Stimulated activated CD8-positive, alpha-beta memory T cell treated with anti-CD3 and anti-CD28 coated beads, Interleukin-7, amount 100 ng/mL, for 24 hours (primary cell): ENCODE data around the gene PITHD1.
"Not testable (repeated sequence)": the region's sequence is repeated elsewhere in the genome, so short reads cannot be mapped to it uniquely, and the experiment has no call there.

Source experiments
- DNase-seq: peaks from one replicate; pipeline ENCODE4 v3.0.0-alpha.2; 2020; ENCODE audit warnings: low read depth

PITHD1 gene, protein sequence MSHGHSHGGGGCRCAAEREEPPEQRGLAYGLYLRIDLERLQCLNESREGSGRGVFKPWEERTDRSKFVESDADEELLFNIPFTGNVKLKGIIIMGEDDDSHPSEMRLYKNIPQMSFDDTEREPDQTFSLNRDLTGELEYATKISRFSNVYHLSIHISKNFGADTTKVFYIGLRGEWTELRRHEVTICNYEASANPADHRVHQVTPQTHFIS

DNA sequence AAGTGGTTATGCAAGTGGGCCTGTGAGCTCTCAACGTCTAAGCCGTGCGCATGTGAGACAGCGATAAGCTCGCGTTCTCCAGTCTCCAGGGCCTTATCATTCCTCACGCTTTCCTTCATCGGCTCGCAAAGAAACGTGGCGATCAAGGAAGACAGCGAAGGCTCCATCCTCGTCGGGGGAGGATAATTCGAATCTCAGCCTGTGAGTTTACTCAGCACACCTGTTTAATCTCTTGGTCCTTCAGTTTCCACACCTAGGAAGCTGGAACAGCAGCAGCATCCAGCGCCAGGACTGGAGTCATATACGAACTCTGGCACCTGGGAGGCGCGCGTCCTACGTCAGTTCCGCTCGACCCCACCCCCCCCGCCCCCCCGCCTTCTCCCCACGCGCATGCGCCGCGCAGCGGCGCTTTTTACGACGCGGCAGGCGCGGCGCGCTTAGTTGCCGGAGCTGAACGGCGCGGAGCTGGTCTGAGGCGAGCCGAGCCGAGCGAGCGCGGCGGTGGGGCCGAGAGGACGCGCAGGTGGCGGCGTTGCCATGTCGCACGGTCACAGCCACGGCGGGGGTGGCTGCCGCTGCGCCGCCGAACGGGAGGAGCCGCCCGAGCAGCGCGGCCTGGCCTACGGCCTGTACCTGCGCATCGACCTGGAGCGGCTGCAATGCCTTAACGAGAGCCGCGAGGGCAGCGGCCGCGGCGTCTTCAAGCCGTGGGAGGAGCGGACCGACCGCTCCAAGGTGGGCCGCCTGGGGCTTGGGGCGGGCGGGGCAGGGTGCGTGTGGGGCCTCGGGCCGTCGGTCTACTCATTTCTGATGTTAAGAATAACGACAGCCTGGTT lies at the start of gene PITHD1:
Gene PITHD1 (plus strand): TSS at position 440 of the 836 bp plus-strand sequence. CDS start 98 bp downstream, at position 538.
- peak; percentile 43 for DNase-seq

DNA sequence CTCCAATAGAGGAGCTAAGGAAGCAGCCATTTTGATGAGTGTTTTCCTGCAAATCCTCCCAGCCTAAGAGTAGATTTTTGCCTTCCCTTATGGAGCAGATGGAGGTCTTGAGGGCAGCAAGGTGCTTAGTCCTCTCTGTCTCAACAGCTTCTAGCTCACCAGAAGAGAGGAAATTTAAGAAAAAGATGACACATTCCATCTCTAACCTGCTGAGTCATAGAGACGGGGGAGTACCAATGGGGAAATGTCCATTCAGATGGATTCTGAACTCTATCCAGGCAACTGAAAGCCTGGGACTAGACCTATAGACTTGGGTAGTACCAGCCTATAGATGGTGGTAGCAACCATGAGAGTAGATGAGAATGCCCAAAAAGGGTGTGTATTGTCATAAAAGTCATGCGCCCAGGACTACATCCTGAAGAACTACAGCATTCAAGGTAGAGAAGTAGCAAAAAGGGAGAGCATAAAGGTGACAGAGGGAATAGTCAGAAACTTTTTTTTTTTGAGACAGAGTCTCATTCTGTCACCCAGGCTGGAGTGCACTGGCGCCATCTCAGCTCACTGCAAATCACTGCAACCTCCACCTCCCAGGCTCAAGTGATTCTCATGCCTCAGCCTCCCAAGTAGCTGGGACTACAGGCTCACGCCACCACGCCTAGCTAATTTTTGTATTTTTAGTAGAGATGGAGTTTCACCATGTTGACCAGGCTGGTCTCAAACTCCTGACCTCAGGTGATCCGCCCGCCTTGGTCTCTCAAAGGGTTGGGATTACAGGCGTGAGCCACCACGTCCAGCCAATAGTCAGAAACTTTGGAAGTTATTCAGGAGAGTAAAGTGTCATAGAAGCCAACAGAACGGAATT lies 45.6 kb upstream of the PITHD1 start:
- DNase-seq, result no peak

DNA sequence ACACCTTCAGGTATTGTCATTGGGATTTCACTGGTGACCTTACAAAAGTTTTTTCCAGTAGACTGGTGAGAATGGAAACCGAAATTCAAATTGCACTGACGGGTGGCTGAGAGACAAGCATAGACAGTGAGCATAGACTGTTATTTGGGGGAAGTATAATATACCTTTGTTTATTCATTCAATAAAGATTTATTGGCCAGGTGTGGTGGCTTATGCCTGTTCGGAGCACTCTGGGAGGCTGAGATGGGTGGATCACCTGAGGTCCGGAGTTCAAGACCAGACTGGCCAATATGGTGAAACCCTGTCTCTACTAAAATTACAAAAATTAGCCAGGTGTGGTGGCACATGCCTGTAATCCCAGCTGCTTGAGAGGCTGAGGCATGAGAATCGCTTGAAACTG lies 44.9 kb upstream of the PITHD1 start:
- not testable (repeated sequence) for DNase-seq

DNA sequence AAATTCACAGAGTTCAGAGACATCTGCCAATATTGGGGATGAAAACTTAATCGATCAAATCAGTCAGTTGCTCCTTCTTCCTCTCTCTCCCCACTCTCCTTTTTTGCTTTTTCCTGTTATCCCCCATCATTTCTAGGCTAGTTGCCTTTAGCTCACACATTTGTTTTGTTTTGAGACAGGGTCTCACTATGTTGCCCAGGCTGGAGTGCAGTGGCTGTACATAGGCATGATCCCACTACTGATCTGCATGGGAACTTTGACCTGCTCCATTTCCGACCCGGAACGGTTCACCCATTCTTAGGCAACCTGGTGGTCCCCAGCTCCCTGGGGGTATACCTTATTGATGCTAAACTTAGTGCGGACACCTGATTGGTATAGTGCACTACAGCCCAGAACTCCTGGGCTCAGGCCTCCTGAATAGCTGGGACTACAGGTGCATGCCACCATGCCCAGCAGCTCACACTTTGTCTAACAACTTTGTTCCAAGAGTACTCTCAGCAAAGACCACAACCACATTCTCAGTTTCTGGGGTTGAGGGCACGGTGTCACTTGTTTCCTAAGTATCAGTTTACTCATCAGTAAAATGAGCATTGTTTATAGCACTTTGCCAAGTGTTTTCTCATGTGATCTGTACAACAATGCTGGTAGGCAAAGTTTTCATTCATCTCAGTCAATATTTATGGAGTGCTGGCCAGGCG lies 41.6 kb upstream of the PITHD1 start:
- DNase-seq, result no peak

DNA sequence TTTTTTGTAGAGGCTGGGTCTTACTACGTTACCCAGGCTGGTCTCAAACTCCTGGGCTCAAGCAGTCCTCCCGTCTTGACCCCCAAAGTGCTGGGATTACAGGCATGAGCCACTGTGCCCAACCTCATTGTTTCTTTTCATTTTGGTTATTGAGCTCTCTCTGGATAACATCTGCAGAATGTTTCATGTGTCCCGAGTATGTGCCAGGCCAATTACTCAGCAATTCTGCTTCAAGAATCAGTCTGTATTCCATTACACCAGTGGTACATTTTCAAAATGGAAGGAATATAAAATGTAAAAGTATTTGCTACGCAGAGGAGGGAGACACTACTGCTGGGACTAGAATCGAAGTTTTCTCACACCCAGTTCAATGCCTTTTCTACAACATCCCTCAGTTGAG lies 36.6 kb upstream of the PITHD1 start:
- DNase-seq, result no peak

DNA sequence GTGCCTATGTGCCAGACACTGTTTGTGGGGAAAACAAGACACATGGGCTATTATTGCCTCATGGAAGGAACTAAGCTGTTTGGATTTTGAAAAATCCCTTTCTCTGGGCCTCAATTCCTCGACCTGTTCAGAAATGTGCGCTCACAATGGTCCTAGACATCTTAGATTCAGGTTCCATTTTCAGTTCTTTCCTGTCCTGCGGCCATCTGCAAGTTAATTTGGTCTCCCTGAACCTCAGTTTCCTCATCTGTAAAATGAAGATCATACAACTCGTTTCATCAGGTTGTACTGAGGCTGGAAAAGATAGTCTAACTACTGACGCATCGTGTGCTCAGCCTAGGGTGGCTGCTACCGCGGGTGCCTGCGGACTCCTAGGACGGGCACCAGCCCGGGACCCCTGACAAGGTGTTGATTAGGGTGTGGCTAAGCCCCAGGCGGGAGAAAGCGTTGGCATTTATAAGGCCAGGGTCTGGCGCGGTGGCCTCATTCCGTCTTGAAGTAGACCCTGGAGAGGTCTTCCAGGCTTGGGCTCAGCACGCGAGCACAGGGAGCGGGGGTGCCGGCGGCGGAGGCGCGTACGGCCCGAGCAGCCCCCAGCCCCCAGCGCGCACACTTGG lies 35.4 kb upstream of the PITHD1 start:
- DNase-seq, result peak; percentile 9

DNA sequence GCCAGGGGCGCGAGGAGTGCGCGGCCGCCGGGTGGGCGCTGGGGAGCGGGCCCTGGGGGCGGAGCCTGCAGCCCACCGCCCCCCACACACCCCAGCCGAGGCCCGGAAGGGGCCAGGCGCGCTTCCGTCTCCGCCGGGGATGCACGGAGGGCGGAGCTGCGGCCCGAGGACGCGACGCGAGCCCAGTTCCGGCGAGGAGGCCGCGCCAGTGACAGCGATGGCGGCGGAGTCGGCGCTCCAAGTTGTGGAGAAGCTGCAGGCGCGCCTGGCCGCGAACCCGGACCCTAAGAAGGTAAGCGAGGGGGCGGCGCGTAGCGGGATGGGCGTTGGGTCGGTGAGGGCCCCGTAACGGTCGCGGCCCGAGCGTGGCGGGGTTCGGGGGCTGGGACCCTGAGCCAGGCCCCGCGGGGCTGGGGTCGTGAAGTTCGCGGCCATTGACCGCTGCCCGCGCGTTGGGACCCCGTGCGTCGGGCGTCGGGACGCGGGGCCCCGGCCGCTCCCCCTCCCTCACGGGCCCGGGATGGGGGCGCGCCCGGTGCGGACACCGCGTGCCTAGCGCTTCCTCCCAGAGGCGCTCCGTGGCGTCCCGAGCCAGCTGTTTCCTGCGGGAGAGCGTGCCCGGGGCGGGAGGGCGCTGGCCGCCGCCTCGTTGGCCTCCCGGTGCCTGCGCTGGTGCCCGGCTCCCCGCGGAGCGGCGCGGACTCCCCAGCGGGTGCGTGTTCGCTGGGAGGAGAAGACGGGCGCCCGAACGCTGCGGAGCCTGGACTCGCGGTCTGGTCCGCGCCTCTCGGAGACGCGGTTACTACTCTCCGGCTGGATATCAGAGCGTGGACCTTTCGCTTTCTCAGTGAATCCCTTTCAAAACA lies 34.7 kb upstream of the PITHD1 start, which contains the start of gene ELOA:
Gene ELOA (plus strand): TSS at position 185 of the 866 bp plus-strand sequence. CDS start 33 bp downstream, at position 218.
- peak; percentile 45 for DNase-seq

DNA sequence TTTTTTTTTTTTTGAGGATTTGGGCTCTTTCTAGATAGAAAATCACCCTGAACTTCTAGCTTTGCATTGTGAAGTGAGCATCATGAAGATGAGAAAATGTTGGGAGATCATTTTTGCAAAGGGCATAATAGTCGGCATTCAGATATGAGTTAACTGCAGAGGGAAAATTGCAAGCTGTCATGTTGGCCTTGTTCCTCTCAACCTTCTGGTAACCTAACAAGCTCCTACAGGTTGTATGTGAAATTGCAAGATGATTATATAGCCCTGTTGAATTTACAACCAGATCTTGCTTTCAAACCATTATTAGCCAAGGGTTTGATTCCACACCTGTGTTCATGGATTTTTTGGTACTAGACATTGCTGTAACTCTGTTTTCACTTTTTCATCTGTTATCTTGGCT lies 32.7 kb upstream of the PITHD1 start:
- DNase-seq, result no peak

DNA sequence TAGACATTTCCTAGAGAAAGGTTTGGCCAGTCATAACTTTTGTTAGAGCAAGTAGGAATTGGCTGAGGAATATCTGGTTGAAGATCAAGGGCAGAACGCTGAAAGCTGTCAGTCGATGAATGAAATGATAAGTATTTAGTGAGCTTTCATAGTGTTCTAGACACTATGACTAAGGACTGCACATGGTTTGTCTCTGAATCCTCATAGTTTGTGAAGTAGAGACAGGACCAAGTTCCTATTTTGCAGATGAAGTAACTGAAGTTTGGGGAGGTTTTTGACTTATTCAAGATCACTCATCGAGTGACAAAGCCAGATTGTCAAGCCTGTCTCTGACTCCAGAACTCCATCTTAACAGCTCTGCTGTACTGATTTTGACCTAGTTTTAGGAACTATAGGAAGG lies 30.2 kb upstream of the PITHD1 start:
- DNase-seq, result no peak

DNA sequence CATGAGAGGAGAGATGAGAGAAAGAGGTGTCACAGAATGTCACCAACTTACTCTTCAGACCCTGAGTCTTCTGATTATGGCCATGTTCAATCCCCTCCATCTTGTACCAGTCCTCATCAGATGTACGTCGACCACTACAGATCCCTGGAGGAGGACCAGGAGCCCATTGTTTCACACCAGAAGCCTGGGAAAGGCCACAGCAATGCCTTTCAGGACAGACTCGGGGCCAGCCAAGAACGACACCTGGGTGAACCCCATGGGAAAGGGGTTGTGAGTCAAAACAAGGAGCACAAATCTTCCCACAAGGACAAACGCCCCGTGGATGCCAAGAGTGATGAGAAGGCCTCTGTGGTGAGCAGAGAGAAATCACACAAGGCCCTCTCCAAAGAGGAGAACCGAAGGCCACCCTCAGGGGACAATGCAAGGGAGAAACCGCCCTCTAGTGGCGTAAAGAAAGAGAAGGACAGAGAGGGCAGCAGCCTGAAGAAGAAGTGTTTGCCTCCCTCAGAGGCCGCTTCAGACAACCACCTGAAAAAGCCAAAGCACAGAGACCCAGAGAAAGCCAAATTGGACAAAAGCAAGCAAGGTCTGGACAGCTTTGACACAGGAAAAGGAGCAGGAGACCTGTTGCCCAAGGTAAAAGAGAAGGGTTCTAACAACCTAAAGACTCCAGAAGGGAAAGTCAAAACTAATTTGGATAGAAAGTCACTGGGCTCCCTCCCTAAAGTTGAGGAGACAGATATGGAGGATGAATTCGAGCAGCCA lies 27.0 kb upstream of the PITHD1 start:
- no peak for DNase-seq

DNA sequence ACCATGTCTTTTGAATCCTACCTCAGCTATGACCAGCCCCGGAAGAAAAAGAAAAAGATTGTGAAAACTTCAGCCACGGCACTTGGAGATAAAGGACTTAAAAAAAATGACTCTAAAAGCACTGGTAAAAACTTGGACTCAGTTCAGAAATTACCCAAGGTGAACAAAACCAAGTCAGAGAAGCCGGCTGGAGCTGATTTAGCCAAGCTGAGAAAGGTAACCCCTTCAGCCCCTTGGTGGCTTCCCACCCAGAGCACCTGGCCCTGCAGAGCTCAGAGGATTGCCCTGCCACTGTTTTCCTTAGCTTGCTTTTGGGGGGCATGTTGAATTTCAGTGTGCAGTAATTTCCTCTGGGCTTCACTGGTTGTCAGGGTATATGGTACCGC lies 26.4 kb upstream of the PITHD1 start:
- no peak for DNase-seq

DNA sequence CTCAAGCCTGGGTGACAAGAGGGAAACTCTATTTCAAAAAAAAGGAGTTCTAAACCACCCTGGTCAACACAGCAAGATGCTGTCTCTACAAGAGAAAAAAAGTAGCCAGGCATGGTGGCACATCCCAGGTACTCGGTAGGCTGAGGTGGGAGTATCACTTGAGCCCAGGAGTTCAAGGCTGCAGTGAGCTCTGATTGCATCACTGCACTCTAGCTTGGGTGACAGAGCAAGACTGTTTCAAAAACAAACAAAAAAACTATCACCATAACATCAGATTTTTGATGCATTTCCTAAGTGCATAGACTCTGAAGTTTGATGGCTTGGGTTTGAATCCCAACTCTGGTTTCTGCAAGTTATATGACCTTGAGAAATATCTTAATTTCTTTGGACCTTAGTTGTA lies 25.3 kb upstream of the PITHD1 start:
- no peak for DNase-seq

DNA sequence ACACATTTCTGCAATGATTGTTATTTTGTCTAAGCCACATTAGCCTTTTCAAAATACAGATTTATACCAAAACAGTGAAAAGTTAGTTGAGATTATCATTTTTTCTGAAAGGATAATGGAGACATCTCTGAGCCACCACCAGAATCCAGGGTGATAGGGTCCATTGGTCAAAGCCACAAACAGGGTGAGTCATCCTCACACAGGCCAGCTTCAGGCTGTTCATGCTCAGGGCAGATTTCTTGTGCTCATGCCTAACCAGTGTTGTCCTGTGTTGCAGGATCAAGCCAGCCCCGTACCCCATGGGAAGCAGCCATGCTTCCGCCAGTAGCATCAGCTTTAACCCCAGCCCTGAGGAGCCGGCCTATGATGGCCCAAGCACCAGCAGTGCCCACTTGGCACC lies 21.5 kb upstream of the PITHD1 start:
- no peak for DNase-seq

DNA sequence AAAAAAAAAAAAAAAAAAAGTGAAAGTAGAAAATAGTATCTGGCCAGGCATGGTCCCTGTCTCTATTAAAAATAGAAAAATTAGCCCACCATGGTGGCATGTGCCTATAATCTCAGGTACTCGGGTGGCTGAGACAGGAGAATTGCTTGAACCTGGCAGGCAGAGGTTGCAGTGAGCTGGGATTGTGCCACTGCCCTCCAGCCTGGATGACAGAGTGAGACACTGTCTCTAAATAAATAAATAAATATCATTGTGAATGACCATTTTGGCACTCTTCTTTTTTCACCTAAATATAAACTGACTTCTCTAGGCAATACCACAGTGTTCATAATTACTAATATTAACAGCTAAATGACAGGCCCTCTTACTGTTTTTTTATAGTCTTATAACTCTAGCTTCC lies 20.4 kb upstream of the PITHD1 start:
- no peak for DNase-seq

DNA sequence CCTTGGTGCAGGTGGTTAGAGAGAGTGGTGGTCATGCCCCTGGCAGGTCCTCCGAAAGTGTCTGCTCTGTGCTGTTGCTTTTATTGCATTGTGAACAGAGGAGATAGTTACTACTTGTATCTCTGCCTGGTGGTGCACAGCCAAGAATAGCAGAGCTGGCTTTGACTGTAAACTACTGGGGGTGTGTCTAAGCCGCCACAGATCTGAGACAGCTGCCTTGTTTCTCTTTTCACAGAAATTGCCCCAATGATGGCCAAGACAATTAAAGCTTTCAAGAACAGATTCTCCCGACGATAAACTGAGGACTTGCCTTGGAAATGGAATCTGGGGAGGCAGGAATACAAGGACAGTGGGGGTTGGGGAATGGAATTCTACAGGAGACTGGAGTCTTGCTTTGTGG lies 18.9 kb upstream of the PITHD1 start:
- DNase-seq, result no peak

DNA sequence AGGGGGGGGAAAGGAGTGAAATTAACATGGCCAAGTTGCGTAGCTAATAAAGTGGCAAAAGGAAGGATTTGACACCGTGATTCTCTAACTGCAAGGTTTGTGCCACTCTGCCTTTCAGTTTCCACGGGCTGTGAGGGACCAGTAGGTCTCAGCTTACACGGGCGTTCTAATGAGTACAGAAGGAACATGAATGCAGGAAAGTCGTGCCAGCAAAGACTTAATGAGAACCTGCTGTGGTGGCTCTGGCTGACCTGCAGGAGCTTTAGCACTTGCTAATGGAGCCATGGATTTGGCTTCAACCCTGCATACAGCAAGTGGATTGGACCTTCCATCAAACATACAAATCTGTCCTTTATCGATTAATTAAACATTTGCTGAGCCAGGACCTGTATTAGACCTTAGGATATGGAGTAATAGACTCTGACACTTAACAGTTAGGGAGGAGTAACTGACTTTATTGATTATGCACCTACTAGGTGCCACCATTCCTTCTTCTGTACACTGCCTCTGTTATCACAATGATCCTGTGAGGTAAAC lies 15.1 kb upstream of the PITHD1 start:
- no peak for DNase-seq

DNA sequence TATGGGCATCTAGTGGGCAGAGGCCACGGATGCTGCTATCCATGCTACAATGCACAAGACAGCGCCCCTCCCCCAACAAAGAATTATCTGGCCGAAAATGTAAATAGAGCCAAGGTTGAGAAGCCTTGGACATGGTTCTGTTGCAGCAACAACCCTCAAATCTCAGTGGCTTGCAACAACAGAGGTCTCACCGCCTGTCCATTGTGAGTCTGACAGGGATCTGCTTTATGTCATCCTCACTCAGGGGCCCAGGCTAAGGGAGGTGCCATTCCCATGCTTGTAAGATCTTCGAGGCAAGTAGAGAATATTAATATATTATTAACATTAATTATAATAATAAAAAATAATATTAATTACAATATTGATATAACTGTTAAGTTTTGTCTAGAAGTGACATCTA lies 9.5 kb upstream of the PITHD1 start:
- no peak for DNase-seq

DNA sequence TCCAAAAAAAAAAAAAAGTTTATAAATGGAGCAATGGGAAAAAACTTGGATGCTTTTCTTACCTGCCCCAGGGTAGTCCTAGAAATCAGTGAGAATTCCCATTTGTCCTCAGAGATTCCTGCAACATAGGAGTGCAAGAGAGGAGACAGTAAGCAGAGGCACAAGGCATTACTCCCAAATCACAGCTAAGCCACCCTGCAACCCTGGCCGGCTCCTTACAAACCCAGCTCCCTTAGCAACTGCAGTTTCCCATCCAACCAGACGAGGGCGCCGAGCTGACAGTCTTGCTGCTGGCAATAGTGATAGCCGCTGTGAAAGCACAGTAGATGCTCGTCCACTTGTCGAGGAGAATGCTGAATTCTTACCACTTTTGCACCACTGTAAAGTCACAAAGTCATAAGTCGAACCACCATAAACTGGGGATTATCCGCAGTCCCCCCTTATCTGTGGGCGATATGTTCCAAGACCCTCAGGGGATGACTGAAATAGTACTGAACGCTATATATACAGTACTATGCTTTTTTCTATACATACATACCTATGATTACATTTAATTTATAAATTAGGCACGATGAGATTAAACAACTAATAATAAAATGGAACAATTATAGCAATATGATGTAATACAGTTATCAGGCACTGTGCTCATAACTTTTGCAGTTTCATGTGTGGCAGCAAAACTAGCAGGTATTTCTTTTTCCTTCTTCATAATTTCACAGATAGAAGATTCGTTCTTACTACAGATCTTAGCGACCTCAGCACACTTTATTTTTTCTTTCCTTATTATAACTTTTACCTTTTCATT lies 6.0 kb upstream of the PITHD1 start:
- DNase-seq, result peak; percentile 76

DNA sequence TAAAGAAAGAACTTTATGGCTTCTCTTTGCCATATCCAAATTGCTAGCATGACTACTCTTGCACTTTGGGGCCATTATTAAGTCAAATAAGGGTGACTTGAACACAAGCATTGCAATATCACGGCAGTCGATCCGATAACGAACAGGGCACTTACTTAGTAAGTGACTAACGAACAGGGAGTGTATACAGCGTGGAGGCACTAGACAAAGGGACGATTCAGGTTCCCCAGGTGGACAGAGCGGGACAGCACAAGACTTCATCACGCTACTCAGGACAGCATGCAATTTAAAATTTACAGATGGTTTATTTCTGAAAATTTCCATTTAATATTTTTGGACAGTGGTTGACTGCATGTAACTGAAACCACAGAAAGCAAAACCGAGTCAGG lies 5.4 kb upstream of the PITHD1 start:
- DNase-seq, result no peak
